GM21515 (cell line): Measurements from ENCODE around the gene MAST2.

ENCODE experiments used
- ATAC-seq: cut with Tn5 transposase; IDR thresholded peaks from one replicate; pipeline ENCODE4 v1.9.1; 2021; ENCODE audit not compliant: unreplicated experiment

MAST2 gene

DNA sequence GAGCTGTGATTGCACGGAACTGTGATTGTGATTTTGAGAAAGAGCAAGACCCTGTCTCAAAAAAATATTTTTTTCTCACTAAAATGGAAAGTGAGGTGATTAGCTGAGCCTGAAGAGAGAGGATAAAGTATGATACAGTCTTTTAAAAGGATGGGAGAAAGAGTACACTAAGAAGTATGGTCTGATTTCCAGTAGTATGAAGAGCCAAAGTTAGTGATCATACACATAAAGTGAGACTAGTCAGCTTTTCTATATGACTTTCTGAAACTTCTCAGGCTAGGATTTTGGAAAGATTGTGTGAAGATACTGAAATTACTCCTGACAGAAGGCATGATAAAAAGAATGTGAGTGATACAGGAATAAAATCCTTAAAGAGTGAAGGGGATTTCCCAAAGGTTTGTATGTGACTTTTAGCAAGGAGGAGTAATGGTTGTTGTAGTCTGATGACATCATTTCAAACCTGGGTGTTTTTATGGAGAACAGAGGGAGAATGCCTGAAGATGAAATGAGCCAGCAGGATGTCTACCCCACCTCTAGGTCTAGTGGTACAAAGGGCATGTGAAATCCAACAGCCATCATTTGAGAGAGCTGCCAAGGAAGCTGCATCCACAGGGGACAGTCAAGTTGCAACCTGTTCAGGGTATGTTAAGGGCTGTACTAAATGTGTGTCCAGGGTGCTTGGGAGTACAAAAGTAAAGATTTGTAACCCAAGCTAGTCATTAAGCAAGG, 171.3 kb downstream of the MAST2 start:
- no peak for ATAC-seq

DNA sequence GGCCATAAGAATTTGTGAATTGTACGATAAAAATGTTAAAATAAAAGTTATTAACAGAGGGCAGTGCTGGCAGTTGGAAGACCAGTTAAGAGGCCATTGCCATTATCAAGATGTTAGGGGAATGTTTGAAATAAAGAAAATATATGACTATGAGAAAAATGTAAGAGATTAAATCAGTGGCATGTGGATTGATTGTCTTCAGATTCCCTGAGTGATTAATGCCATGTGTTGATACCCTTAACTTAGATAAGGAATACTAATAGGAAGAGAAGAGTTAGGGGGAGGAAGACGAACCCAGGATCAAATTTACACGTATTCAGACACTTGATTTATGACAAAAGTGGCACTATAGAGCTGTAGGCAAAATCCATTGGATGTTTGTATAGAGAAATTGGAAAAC, 173.2 kb downstream of the MAST2 start:
- no peak for ATAC-seq

DNA sequence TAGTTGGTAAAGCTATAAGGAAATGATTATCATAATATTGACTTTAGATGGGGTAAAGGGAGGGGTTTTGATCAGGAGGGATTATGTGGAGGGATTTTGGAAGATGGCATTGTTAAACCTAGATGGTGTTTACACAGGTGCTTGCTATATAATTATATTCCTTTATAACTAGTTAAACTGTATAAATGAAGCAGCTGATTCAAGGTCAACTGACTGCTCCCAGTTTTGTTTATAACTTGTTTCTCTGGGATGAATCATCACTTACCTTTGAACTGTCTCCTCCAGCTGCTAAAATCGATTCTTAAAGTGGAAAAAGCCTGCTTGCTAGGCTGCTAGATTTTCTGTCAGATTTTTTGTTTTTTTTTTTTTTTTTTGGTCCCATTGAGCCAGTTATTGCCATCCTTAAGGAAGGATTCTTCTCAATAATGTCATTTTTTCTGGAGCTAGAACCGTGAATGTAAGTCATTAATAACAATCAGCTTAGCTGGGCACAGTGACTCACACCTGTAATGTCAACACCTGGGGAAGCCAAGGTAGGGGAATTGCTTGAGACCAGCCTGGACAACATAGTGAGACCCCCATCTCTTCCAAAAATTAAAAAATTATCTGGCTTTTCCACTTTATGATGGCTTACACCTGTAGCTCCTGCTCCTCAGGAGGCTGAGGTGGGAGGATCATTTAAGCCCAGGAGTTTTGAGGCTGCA, 175.8 kb downstream of the MAST2 start:
- no peak for ATAC-seq

DNA sequence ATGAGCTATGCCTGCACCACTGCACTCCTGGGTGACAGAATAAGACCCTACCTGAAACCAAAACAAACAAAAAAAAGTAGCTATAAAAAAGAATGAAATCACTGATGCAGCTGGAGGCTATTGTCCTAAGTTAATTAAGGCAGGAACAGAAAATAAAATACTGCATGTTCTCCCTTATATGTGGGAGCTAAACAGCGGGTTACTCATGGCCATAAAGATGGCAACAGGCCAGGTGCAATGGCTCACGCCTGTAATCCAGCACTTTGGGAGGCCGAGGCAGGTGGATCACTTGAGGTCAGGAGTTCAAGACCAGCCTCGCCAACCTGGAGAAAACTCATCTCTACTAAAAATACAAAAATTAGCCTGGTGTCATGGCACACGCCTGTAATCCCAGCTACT, 176.4 kb downstream of the MAST2 start:
- ATAC-seq, result no peak

DNA sequence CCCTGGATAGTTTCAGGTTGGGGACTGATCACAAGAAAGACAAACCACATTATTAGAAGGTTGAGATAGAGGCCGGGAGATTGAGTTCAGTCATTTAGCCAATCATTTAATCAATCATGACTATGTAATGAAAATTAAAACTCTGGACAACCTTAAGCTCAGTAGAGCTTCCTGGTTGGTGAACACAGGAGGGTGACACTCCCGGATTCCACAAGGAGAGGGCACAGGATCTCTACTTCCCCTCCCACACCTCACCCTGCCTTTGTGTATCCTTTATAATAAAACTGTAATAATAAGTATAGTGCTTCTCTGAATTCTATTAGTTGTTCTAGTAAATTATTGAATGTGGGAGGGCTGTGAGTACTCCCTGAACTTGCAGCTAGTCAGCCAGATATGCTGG, 178.9 kb downstream of the MAST2 start:
- no peak for ATAC-seq

DNA sequence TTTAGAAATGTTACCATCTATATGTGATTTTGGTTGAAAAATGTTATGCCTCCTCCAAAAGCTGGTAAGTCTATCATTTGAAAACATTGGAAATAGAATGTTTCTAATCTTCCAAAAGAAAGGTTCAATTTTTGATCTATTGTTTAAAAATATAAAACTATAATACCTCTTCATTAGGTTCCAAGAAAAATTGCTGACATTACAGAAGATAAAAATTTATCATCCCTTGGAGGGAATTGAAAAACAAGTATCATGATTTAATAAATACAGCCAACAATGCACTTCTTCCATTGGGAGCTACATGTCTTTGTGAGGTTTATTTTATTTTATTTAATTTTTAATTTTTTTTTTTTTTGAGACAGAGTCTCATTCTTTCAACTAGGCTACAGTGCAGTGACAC, 180.6 kb downstream of the MAST2 start:
- ATAC-seq, result no peak

DNA sequence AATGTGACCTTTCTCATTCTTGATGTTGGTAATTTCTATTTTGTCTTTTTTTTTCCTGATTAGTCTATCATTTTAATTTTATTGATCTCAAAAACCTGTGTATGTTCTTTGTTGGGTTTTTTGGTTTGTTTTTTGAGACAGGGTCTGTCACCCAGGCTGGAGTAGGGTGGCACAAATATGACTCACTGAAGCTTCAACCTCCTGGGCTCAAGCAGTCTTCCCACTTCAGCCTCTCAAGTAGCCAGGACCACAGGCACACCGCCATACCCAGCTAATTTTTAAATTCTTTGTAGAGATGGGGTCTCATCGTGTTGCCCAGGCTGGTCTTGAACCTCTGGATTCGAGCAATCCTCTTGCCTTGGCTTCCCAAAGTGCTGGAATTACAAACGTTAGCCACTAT, 183.8 kb downstream of the MAST2 start:
- no peak for ATAC-seq

DNA sequence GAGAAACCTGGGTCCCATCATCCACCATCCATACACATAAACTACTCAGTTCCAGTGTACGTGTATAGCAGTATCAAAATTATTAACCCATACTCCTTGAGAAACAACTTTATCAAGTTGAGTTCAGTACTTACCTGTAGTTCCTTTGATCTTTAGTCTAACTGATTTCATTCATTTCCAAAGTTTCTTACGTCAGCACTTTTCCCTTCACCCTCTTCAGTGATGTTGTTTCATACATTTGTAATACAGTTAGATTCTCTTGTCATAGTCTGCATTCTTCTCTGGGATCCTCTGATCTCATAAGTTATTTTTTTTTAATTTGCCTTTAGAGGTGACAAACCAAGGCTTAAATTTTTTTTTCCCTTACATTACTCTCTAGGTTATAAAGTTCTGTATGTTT, 185.8 kb downstream of the MAST2 start:
- ATAC-seq, result no peak

DNA sequence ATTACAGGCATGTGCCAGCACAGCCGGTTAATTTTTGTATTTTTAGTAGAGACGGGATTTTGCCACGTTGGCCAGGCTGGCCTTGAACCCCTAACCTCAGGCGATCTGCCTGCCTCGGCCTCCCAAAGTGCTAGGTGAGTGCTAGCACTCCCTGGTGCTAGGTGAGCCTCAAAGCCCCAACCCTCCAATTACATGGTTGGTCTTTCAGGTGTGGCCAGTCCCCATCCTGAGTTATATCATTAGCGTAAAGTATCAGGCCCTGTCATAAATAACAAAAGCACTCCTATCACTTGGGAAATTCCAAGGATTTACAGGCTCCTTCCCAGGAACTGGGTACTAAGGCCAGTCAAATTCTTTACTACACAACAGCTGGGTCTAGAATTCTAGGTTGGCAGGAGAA, 191.0 kb downstream of the MAST2 start:
- ATAC-seq, result no peak

DNA sequence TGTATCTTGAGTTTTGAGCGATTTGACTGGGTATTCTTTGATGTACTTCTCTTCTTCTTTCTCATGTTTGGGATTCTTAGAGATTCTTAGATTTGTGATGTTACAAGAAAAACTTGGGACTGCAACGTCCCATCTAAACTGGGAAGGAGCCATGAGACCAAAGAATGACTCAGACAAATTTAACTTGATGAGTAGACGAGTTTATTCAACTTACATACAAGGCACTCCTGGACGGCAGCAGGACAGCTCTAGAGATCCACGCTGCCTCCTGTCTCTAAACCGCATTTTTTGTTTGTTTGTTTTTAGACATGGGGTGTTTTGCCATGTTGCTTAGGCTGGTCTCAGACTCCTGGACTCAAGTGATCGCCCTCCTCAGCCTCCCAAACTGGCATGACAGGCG, 191.9 kb downstream of the MAST2 start:
- ATAC-seq, result no peak

DNA sequence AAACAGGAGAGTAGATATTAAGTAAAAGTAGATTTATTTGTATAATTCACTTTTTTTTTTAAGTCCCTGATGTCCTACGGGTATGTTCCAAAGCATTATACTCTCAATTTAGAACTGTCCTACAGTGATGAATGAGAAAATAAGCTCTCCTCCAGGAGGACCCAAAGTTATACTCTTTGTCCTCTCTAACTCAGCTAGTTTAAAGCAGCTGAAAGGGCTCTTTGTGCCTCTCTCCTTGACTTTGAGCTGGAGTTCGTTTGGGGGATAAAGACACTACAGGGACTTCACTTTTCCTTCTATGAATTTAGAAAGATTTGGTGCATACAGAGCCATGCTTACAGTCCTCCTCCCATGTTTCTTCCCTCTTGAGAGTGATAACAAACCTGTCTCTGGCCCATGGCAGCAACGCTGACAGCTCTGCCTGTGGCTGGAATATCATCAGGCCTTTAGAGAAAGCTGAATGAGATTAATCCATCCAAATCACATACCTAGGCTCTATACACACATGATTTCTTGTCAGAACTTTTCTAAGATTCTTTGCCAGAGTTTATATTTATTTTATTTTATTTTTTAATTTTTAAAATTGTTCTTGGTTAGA, 194.7 kb downstream of the MAST2 start:
- ATAC-seq, result no peak

DNA sequence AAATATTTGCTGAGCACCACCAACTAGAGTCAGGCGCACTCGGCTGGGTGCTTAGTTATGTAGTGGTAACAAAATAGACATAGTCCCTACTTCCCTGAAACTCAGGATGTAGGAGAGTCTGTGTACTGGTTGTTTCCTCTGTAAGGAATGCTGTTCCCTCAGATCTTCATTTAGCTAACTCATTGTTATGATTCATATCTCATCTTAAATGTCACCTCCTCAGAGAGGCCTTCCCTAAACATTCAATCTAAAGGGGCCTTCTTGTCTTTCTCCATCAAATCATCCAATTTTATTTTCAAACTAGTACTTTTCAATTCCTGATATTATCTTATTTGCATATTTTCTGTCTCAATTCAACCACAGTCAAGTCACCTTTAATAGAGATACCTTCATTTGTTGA, 196.1 kb downstream of the MAST2 start:
- no peak for ATAC-seq

DNA sequence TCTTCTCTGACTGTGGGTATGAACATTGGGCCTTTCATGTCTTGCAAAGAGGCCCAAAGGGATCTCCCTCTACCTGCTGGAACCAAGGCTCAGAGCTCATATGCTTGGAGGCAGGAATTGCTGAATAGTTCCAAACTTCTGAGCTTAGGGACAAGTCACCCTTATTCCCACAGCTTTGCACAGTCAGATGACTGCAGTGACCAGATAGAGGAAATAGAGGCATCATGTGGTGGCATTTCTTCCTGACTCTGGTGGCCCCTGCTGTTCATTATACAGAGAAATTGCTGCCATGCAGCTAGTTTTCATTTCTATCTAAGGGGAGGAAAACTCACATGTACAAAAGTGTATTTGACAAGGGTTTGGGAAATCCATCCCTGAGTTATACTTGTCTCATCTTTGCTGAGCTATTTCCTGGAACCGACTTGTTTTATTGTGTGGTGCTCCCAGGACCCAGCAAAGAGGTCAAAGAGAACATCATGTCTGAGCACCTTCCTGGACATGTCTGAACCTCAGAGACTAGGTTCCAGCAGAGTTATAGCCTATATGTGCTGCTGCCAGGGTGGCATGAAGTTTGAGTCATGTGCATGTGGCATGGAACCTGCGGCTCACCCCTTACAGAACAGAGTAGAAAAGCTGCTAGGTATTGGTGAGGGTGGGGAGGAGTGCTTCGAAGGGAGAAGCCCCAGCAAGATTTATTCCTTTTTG, 197.8 kb downstream of the MAST2 start:
- no peak for ATAC-seq

DNA sequence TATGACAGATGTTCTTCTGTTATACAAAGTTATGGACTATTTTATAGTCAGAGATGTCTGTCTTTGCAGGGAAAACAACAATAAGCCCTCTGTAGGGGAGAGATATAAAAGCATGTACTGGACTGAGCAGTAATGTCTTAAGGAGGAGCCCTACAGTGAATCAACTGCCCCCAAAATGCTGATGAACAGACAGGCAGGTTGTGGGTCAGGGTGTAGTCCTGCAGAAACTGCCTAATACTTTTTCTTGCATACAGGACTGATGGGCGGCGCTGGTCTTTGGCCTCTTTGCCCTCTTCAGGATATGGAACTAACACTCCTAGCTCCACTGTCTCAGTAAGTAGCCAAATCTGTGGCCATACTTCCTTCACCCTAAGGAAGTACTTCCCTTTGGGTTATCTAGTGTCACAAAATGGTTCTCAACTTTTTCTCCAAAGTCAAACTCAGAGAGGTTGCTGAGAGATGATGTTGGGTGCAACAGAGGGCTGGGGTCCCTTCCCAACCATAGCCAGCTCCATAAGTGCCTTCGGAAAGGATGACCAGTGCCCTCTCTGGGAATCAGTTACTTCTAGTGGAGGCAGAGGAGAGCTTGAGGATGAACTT, 199.2 kb downstream of the MAST2 start:
- no peak for ATAC-seq

DNA sequence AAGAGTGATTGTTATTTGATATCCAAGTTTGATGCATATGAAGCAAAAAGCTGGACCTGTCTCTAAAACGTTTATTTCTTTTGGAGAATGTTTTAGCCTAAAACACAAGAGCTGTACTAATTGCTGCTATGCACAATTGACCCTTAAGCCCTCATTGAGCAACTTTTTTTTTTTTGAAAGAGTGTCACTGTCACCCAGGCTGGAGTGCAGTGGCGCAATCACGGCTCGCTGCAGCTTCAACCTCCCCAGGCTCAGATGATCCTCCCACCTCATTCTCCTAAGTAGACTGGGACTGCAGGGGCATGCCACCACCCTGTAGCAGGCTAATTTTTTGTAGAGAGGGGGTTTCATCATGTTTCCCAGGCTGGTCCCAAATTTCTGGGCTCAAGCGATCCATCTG, 199.9 kb downstream of the MAST2 start:
- ATAC-seq, result no peak

DNA sequence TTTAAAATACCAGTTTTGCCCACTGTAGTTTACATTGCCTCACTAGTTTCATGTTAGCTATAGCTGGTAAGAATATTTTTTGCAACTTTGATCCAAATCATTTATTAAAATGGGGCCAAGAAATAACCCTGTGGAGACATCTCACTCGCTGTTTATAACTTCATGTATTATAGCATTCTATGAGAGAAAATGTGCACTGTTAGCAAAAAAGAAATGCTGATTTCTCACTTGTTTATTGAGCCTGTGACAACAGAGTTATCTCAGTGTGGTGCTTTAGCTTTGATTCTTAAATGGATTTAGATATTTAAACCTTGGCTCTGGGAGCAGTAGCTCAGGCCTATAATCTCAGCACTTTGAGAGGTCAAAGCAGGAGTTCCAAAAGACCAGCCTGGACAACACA, 201.1 kb downstream of the MAST2 start:
- no peak for ATAC-seq

DNA sequence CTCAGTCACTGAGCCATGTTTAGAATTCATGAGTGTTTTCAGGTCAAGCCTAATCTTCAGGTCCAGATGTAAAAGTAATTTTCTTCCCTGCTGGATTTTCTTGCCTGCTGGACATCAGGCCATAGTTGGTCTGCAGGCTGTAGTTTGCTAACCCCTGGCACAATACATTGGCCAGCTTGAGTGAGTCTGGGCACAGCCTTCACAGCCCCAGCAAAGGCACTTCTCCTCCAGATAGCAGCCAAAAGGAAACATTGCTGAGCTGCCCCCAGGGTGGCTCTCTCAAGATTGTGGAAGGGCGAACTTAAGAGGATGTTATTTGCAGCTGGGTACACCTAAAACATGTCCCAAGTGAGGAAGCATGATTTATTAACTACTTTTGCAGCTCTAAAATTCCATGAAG, 202.2 kb downstream of the MAST2 start:
- ATAC-seq, result no peak

DNA sequence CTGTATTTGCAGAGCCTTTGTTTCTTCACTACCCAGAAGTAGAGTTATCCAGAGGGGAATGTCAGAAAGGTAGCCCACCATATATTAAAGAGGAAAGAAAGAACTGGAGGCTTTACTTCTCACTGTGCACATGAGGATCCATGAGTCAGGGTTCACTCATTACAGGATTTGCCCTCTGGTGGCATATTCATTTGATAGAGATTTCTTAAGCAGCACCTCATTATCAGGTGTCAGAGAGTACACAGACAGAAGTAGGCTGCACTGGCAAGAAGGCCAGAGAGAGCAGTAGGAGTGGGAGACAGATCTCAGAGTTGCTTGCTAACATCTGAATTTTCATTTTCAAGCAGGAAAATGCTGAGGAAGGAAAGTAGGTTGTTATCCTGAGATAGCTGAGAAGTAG, 205.2 kb downstream of the MAST2 start:
- no peak for ATAC-seq

DNA sequence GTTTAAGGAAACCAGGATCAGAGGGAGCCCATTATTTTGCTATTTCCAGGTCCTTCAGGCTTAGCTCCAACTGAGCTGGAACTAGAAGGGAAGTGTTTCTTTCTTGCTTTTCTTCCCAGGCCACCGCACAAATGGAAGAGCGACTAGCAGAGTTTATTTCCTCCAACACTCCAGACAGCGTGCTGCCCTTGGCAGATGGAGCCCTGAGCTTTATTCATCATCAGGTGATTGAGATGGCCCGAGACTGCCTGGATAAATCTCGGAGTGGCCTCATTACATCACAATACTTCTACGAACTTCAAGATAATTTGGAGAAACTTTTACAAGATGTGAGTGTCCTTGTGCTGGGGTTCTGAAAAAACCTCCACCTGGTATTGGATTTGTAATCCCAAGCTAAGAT, 207.2 kb downstream of the MAST2 start:
- no peak for ATAC-seq

DNA sequence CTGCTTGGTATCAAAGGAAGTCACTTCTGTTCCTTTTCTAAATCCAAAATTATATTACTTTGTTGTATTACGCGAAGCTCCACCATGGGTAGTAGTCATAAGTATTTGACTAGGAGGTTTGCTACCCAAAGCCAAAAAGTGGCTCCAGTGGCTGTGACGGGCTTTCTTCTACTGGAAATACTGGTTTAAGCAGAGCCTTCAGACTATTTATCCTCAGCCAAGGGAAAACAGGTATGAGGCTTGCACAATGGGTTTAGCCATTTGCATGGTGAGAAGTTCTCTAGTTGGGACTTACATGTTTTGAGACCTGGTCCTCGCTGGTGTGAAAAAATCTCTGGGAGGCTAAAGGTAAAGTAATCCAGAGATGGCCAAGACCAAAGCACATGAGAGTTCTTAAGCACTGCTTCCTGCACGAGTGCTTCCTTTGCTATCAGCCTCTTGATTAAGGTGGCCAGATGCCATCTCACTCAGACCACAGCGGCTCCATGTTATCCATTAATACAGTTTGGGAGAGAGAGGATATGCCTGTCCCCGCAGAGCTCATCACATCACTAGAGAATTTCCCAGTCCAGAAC, 207.8 kb downstream of the MAST2 start:
- no peak for ATAC-seq

DNA sequence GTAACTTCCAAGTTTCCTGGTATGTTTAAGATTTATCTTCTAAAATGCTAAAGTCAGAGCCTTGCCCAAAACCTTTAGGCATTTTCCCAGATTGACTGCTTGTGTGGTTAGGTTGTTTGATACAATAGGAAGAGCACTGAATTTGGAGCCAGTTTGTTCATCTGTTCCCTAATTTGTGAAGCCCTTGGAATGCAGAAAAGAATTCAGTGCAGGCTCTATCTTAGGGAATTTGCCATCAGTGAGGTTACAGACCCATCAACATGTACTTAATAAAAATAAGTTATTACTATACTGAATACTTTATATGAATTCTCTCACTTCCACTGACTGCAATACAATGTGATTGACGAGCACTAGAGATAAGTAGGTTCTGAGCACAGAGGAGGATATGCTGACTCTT, 208.8 kb downstream of the MAST2 start:
- no peak for ATAC-seq
